Activated CD4-positive, alpha-beta T cell treated with anti-CD3 and anti-CD28 coated beads, Interleukin-2, amount 50 U/mL, for 4 hours (primary cell): ENCODE results near the gene SGMS1.

Experiments
- DNase-seq, 2 experiments: peaks; one replicate each; pipeline ENCODE4 v3.0.0-alpha.2; 2020

Gene SGMS1

GRCh38 chr10:50635286-50635685, 11.5 kb upstream of the SGMS1 start:
- DNase-seq: no peak

GRCh38 chr10:50634479-50634878, 10.7 kb upstream of the SGMS1 start:
- no peak for DNase-seq

GRCh38 chr10:50631052-50631451, 7.3 kb upstream of the SGMS1 start:
- DNase-seq: no peak

DNA sequence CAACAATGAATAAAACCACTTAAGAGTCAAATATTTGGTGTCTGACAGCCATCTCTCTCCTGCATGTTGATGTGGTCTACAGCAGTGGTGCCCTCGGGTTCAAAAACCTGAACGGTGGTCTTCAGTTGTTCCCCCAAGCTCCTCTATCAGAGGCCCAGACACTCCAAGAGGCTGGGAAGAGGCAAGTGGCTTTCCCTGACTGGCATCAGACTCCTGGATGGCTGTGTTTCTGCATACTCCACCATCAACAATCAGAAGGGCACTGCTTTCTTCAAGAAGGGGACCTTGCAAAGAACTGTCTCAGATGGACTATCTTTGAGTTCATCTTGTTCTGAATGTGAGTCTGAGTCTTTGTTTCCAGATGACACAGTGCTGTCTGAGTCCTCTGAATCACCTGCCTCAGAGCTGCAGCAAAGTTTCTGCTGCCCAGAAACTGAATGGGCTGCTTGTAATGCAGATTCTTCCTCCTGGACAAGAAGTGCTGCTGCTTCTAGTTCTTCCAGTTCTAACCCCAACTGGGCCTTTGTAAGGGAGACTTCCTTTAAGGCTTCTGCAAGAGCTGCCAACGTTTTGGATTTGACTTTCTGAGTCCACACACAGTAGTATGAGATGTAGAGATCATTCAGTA, 5.9 kb upstream of the SGMS1 start:
- DNase-seq: no peak

GRCh38 chr10:50627896-50628295, 4.1 kb upstream of the SGMS1 start:
- DNase-seq: no peak

DNA sequence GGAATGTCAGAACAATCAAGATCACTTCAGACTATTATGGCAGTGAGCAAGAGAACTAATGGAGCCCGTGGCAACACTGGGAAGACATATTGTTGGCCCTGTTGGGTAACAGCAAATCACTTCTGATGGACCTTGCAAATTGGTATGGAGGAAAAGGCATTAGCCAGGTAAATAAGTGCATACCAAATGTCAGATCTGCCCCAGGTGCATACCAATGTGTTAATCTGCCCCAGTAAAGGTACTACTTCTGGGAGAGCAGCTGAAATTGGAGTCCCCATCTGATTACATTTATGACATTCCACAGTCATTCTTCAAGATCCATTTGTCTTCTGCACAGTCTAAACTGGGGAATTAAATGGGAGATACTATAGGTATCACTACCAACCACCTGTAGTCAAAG, 3.7 kb upstream of the SGMS1 start:
- no peak for DNase-seq

- DNase-seq: no peak
Measured at GRCh38 chr10:50625649-50626132, 1.9 kb upstream of the SGMS1 start.

DNA sequence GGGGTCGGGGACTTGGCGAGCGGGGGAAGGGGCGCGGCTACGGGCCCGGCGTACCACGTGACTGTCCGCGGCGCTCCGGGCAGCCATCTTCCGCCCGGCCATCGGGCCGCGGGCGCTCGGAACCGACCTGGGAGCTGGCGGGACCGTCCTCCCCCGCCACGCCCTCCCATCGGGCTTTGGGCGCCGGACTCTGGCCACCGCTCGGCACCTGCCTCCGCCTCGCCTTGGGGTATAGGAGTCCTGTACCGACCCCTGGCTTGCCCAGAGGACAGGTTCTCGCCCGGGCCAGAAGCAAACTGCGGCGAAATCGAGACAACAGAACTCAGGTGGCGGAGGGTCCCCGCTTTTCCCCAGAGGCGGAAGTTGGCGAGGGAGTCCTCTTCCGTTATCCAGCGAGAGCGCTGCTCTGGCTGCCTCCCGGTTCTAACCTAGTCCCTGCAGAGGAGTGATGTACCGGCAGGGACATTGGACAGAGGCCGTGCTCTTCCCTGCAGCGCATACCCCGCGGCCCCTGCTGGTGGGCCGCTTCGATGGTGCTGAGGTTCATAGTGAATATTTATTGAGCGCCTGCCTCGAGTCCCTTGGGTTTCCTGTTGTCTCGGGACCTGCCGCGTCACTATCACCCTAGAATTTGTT, 1.2 kb upstream of the SGMS1 start:
- DNase-seq: peak; percentile 50 to 53

DNA sequence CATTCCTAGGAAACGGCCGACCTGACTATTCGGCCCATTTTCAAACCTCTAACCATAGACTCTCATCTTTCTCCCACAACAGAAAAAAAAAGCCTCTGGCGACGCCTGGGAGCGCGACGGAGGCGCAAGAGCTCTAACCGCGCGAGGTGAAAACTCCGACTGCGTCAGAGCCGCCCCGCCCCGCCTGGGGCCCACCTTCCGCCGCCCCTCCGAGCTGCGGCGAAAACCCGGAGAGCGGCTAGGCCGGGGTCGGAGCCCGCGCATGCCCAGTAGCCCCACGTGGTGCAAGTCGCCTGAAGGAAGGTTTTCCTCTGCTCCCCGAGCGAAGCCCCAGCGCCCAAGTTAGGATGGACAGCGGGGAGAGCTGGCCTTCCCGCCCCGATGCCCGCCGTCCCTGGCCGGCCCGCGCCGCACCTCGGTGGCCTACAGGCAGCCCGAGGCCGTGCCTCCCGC, 683 bp upstream of the SGMS1 start:
- DNase-seq: peak; percentile 94 to 95

DNA sequence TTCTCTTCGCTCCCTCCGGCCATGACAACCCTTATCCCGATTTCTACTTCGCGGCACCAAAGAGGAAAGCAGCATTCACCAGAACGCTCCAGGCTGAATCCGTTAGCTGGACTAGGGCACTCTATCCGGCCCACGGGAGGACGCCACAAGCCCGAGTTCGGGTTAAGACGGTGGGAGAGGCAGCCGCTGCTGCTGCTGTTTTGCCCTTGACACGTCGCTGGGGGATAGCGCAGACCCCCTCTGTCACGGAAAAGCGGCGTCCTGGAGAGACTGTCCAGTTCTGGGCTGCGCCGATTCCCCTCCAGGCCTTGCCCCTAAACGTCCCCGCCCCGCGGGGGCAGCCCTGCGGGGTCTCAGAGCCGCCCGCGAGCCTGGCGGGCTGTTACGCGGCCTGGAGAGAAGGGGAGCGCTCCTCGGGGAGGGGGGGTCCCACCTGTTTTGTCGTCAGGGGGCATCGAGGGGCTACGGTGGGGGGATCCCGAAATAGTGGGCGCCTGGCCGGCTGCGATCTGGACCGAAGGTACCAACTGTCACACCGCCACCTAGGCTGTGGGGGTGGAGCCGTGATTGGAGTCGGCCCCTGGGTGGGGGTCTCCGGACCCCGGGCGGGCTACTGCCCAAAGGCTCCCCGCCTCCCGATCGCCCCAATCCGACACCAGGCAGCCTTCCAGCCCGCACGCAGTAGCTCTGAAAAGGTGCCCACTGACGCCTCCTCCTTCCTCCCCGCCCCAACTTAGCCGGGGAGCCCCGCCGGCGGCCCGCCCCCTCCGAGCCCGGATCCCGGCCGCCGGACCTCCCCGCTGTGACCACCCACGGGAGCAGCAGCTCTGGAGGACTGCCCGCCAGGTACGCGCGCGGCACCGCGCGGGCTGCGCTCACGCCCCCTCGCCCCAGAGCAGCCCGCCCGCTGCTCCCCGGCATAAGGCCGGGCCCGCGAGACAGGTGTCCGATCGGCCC, 772 bp downstream of the SGMS1 start:
- DNase-seq: peak; percentile 26 to 29

DNA sequence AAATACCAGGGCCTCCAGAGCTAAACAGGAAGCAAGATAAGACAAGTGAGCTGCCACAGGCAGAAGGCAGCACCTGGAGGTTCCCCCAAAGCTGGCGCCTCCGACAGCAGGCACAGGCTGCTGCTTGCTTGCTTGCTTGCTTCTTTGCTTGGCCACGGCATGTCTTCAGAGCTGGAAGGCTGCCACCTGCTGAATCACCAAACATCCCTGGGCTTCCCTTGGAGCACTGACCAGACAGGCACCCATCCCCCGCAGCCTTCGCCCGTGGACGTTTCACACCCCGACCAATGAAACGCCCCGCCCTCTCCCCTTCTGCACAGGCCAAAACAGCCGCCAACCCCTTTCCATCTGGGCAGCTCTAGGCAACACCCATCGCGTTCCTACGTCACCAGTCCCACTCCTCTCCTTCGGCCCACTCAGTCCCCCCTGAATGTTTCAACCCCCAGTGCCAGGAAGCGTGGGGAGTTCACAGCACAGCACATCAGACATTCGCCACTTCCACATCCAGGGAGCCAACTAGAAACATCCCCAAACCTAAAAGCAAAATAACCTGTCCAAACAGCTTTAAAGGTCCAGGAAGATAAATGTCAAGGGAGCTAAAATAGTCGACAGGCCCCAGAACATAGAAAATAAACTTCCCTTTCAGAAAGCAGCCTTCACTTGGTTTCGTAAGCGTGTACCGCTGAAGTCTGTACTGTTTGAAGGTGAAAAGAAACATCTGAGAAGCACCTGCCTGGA, 1.6 kb downstream of the SGMS1 start:
- DNase-seq: peak; percentile 55 to 58

DNA sequence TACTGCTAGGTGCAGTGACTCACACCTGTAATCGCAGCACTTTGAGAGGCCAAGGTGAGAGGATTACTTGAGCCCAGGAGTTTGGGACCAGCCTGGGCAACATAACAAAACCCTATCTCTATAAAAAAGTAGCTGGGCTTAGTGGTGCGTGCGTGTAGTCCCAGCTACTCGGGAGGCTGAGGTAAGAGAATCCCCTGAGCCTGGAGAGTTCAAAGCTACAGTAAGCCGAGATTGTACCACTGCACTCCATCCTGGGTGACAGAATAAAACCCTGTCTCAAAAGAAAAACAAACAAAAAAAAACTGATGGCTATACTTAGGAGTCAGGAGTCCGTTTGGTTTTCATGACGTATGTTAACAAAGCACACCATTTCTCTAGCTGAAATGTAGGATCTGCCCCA, 2.9 kb downstream of the SGMS1 start:
- DNase-seq: no peak

GRCh38 chr10:50619882-50620281, 3.9 kb downstream of the SGMS1 start:
- no peak for DNase-seq

GRCh38 chr10:50619166-50619565, 4.6 kb downstream of the SGMS1 start:
- no peak for DNase-seq

DNA sequence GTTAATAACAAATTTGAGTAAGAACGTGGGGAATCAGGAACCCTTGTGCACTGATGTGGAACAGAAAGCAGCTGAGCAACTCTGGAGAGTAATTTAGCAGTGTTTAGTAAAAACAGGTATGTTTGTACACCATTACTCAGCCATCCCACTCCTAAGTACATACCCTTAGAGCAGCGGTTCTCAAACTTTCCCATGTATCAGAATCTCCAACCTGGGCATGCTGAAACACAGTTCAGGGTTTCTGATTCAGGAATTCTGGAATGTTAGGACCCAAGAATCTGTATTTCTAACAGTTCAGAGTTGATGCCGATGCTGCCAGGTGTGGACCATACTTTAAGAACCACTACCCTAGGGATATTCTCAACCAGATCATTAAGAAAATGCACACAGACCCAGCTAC, 5.1 kb downstream of the SGMS1 start:
- DNase-seq: no peak

GRCh38 chr10:50615658-50616057, 8.1 kb downstream of the SGMS1 start:
- DNase-seq: no peak

DNA sequence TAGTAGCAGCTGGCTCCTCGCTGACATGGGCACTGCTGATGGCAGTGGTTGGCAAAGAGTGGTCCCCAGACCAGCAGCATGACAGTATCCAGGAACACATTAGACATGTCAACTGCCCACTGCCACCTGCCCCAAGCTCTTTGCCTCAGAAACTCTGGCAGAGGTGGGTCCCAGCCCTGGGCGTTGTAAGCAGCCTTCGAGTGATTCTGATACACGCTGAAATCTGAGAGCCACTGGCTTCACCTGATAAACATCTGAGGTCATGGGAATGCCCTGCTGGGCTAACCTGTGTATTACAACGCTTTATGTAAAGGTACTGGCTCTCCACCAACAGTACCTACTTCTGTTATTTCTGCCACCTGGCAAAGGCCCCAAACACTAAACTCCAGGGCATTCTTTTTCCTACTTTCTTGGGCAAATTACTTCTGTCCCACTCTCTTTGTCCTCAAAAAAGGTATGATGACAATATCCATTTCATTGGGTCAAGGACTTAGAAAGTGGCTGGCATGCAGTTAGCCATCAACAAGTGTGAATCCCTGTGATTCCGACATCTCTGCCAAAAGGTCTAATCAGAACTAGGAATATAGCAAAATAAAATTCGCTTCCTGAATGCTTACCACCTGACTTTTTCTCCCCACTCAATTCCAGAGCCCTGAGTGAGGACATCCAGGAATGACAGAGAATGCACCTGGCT, 9.2 kb downstream of the SGMS1 start:
- no peak for DNase-seq

DNA sequence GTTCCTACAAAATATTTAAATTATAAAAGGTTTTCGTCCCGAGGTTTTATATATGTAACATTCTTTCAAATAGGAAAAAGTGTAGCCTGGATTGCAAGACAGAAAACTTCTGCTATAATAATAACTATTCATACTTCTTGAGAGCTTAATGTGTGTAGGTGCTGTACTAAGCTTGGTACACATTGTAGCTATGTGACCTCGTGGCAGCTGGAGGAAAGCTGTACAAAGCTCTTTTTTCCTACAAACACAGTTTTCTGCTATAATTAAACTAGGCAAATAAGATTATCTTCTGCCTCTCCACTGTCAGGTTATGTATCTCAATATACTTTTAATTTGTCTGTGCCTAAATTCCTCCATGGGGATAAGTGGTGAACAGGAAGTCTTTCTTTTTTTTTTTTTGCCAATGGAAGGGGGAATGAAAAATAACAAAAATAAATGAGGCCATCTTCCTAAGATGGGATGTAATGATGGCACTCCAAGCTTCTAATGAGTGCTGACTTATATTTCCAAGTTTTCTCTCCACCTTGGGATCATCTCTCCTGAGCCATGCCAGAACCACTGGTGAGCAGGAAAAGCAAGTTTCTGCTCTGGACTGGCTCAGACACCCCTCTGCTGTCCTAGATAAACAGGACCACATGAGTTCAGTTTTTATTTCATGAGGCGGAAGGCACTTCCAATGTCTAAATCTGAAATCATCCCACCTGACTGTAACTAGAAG, 9.9 kb downstream of the SGMS1 start:
- DNase-seq: no peak

- DNase-seq: no peak
Measured at GRCh38 chr10:50613150-50613549, 10.6 kb downstream of the SGMS1 start.

GRCh38 chr10:50610368-50610767, 13.4 kb downstream of the SGMS1 start:
- no peak for DNase-seq

DNA sequence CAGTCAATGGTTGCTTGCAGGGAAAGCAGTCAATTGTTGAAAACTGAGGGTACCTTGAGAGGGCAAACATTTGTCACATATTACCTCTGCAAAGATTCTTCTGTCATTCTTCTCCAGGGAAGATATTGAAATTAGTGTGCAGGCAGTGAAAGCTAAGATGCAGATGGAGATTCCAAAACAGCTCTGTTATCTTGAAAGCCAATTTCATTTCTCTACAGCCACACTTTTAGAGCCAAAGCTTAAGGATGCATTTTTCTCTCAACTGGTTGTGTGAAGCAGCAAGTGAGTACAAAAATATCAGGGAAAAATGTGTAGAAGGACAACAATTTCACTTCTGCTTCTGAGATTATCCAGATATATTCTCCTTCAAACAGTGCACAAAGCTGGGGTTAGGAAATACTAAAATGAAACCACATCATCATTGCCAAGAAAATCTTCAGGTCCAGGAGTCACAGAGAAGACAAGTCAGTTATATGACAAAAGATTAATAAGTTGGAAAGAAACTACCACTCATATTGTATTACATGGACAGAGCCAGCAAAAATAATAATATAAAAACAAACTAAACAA, 16.3 kb downstream of the SGMS1 start:
- no peak for DNase-seq
